Measurements from ENCODE around the gene GAP43.

The GAP43 gene

DNA sequence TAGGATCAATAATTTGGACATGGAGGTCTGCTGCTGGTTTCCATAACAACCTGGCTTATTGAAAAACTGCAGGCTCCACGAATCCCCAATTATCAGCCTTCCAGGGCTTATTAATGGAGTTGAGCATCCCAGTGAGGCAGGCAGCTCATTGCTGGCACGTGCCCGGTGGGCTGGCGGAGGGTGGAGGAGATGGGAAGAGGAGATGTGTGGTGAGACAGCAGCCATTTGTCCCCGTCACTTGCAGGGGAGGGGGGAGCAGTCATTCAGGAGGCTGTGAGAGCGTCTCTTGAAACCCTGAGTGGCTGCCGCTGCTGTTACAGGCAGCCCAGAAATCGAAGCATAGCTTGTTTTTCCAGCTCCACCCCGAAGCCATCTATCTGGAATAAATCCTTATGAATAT is 70.6 kb downstream of the GAP43 start:
- peak overlapping the region; percentile 79 for H2AFZ ChIP-seq (ENCODE audit: low read depth, low read length)
- no peaks in the 10 kb centered on the region for H3K79me2 ChIP-seq (ENCODE audit: low read length)
- no peaks in the 10 kb centered on the region for H3K36me3 ChIP-seq (replicated peaks; ENCODE audit: low read depth, low read length)
- H3K4me1 ChIP-seq (ENCODE audit: low read length), result peaks cover 22% of the 10 kb centered on the region
- TF ChIP-seq, protein P1, sequence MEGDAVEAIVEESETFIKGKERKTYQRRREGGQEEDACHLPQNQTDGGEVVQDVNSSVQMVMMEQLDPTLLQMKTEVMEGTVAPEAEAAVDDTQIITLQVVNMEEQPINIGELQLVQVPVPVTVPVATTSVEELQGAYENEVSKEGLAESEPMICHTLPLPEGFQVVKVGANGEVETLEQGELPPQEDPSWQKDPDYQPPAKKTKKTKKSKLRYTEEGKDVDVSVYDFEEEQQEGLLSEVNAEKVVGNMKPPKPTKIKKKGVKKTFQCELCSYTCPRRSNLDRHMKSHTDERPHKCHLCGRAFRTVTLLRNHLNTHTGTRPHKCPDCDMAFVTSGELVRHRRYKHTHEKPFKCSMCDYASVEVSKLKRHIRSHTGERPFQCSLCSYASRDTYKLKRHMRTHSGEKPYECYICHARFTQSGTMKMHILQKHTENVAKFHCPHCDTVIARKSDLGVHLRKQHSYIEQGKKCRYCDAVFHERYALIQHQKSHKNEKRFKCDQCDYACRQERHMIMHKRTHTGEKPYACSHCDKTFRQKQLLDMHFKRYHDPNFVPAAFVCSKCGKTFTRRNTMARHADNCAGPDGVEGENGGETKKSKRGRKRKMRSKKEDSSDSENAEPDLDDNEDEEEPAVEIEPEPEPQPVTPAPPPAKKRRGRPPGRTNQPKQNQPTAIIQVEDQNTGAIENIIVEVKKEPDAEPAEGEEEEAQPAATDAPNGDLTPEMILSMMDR (IDR thresholded peaks at IDR 0.05; ENCODE audit: low read depth, low read length), result no peak
- TF ChIP-seq EZH2phosphoT487 (IDR thresholded peaks at IDR 0.05; ENCODE audit: low read depth), result no peak
- peak overlapping the region; percentile 41; the same call in 1 of the 2 replicates for H3K9ac ChIP-seq (ENCODE audit: low read length)
- H3K27me3 ChIP-seq (ENCODE audit: low read depth, low read length), result no peaks in the 10 kb centered on the region
- H3K4me3 ChIP-seq (ENCODE audit: low read length), result peak overlapping the region; percentile 42
- H4K20me1 ChIP-seq (ENCODE audit: insufficient read depth, low read length), result no peaks in the 10 kb centered on the region
- no peaks in the 10 kb centered on the region for H3K9me3 ChIP-seq (ENCODE audit: insufficient read depth, low read length)
- H3K4me2 ChIP-seq (ENCODE audit: low read length), result peak overlapping the region; percentile 66
- H3K27ac ChIP-seq (ENCODE audit: low read length), result peak overlapping the region; percentile 5; the same call in 1 of the 2 replicates

DNA sequence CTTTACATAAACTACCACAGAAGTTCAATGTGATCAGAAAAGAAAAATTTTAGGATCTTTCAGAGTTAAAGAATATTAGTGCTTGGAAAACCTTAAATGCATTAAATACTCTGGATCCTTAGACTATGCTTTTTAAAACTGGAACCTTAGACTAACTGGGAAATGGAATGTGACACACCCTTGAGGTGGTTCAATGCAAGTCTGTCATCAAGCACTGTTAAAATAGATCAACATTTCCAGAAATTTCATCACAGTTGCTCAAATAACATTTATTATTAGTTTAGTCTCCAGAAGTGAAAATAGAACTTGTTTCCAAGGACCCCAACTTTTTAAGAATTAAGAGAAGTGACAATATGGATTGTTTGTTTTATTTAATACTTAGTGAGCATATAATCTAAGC is 71.8 kb downstream of the GAP43 start:
- TF ChIP-seq EZH2phosphoT487 (IDR thresholded peaks at IDR 0.05; ENCODE audit: low read depth), result no peak
- TF ChIP-seq, protein P1 (IDR thresholded peaks at IDR 0.05; ENCODE audit: low read depth, low read length), result no peak
- no peak overlapping the region for H3K9ac ChIP-seq (ENCODE audit: low read length)
- H3K4me2 ChIP-seq (ENCODE audit: low read length), result no peak overlapping the region
- H3K27me3 ChIP-seq (ENCODE audit: low read depth, low read length), result no peaks in the 10 kb centered on the region
- no peak overlapping the region for H3K4me3 ChIP-seq (ENCODE audit: low read length)
- no peaks in the 10 kb centered on the region for H3K36me3 ChIP-seq (replicated peaks; ENCODE audit: low read depth, low read length)
- peaks cover 33% of the 10 kb centered on the region for H3K4me1 ChIP-seq (ENCODE audit: low read length)
- H3K9me3 ChIP-seq (ENCODE audit: insufficient read depth, low read length), result no peaks in the 10 kb centered on the region
- no peaks in the 10 kb centered on the region for H4K20me1 ChIP-seq (ENCODE audit: insufficient read depth, low read length)
- H3K79me2 ChIP-seq (ENCODE audit: low read length), result no peaks in the 10 kb centered on the region
- H3K27ac ChIP-seq (ENCODE audit: low read length), result no peak overlapping the region
- no peak overlapping the region for H2AFZ ChIP-seq (ENCODE audit: low read depth, low read length)

DNA sequence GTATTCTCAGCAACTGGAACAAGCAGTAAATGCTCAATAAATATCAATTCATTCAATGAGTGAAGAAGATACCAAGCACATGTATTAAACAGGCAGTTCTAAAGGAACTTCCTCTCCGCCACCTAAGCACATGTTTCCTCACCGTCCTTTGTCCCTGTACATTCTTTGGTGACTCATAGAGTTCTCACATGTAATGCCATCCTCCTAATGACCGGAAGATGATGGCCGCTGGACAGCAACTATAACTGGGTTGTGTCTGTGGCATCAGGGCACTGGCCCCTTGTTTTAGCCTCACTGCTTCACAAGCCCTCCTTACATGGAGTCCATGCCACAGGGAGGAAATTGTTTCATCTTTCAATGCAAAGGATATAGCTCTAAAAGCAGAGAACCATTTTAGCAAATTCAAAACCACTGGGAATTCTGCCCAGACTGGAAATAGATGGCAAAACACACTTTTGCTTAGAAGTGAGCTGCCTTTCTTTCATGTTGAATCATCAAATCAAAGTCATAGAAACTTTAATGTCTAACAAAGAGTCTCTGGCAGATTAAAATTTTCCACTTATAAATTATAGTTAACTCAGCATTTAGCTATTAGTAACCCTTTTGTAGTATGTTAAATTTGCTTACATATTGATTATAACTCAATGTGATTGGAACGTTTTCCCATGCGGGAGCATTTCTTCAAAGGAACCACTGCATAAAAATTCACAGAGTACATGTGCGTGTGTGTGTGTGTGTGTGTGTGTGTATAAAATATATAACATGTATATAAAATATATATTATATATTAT is 74.1 kb downstream of the GAP43 start:
- Histone ChIP-seq H4K20me1 (ENCODE audit: insufficient read depth, low read length) (no peaks in the 10 kb centered on the region), H3K27ac (ENCODE audit: low read length) (no peak overlapping the region), H3K4me3 (ENCODE audit: low read length) (no peak overlapping the region), H3K9me3 (ENCODE audit: insufficient read depth, low read length) (peaks cover 2% of the 10 kb centered on the region), H3K4me1 (ENCODE audit: low read length) (peaks cover 32% of the 10 kb centered on the region), H3K9ac (ENCODE audit: low read length) (no peak overlapping the region), H2AFZ (ENCODE audit: low read depth, low read length) (no peak overlapping the region), H3K4me2 (ENCODE audit: low read length) (no peak overlapping the region), H3K27me3 (ENCODE audit: low read depth, low read length) (no peaks in the 10 kb centered on the region), H3K79me2 (ENCODE audit: low read length) (no peaks in the 10 kb centered on the region), H3K36me3 (replicated peaks; ENCODE audit: low read depth, low read length) (peaks cover 1% of the 10 kb centered on the region)
- TF ChIP-seq, protein P1 (IDR thresholded peaks at IDR 0.05; ENCODE audit: low read depth, low read length), result no peak
- TF ChIP-seq EZH2phosphoT487 (IDR thresholded peaks at IDR 0.05; ENCODE audit: low read depth), result no peak

DNA sequence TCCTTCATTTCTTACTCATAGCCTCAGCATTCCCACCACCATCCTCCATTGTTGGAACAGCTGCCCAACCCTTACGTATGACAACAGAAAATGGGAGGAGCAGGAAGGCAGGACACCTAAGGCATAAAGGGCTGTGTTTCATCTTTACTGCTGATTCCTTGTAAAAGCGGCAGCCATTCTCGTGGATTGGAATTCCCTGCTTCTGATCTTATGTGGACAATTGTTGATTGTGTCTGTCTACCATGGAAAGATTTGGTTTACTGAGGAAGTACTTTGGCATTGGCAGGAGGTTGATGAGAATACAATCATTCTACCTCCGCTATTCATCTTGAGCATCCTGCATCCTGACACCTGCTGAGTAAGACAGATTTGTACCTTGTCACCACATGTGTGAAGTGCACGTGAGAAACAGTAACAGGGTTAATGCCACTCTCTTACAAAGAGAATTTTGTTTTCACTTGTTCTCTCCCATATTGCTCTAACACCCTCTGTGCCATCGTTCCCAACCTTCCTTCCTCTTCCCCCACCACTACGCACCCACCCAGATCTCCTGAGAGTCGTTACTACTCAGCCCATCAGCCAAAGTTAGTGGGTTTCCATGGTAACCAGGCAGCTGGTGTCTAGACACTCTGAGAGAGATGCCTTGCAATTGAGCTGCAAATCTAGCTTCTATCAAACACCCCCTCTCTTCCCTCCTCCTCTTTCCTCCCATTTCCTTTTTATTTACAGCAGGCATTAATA is 75.7 kb downstream of the GAP43 start:
- H3K9me3 ChIP-seq (ENCODE audit: insufficient read depth, low read length), result peaks cover 12% of the 10 kb centered on the region
- no peaks in the 10 kb centered on the region for H4K20me1 ChIP-seq (ENCODE audit: insufficient read depth, low read length)
- H3K79me2 ChIP-seq (ENCODE audit: low read length), result no peaks in the 10 kb centered on the region
- peaks cover 21% of the 10 kb centered on the region for H3K4me1 ChIP-seq (ENCODE audit: low read length)
- no peak overlapping the region for H2AFZ ChIP-seq (ENCODE audit: low read depth, low read length)
- H3K27me3 ChIP-seq (ENCODE audit: low read depth, low read length), result no peaks in the 10 kb centered on the region
- no peak overlapping the region for H3K27ac ChIP-seq (ENCODE audit: low read length)
- TF ChIP-seq, protein P1 (IDR thresholded peaks at IDR 0.05; ENCODE audit: low read depth, low read length), result no peak
- no peak for TF ChIP-seq EZH2phosphoT487 (IDR thresholded peaks at IDR 0.05; ENCODE audit: low read depth)
- no peak overlapping the region for H3K4me2 ChIP-seq (ENCODE audit: low read length)
- no peak overlapping the region for H3K9ac ChIP-seq (ENCODE audit: low read length)
- H3K36me3 ChIP-seq (replicated peaks; ENCODE audit: low read depth, low read length), result peaks cover 11% of the 10 kb centered on the region
- no peak overlapping the region for H3K4me3 ChIP-seq (ENCODE audit: low read length)

Measured in OCI-LY3 (cell line).